ENCODE measurements around the gene NOBOX.

The NOBOX gene

DNA sequence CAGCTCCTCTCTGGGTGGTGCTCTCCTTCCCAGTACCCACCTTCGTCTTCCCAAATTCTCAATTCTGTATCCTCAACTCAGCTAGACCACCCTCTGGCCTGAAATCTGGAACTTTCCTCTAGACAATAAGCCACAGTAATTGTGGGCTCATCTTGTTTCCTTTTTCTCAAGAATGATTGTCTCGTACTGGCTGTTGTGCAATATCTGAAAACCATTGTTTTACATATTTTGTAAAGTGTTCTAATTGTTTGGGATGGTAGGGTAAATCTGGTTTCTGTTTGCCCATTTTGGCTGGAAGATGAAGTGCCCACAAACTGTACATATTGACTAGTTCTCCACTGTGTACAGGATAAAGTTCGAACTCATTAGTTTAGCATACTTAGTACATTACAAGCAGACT, 11.3 kb upstream of the NOBOX start:
- Histone ChIP-seq H3K79me1 (ENCODE audit: low read depth, low read length) (no peaks in the 10 kb centered on the region), H2AK5ac (ENCODE audit: low read depth, low read length) (no peak overlapping the region), H3K4me3 (ENCODE audit: low read length in 2 of 2) (no peak overlapping the region), H2AFZ (ENCODE audit: low read length) (no peak overlapping the region), H3K9me3 (replicated peaks in 1 of 2; ENCODE audit: control insufficient read depth in 2 of 2, insufficient read depth in 1 of 2, low read depth in 1 of 2, low read length in 2 of 2) (no peaks in the 10 kb centered on the region), H3K4me1 (ENCODE audit: control insufficient read depth in 2 of 2, insufficient read depth in 1 of 2, low read depth in 1 of 2, low read length in 2 of 2) (no peaks in the 10 kb centered on the region), H2BK15ac (ENCODE audit: low read length) (no peak overlapping the region), H3K14ac (ENCODE audit: low read length) (no peak overlapping the region), H2BK5ac (ENCODE audit: low read length) (no peak overlapping the region), H3K18ac (ENCODE audit: low read length) (no peak overlapping the region), H2BK12ac (ENCODE audit: low read length) (no peak overlapping the region), H3K9ac (ENCODE audit: low read depth, low read length, poor library complexity) (no peak overlapping the region), H3K36me3 (replicated peaks in 1 of 2; ENCODE audit: control insufficient read depth in 2 of 2, insufficient read depth in 2 of 2, low read length in 2 of 2) (no peaks in the 10 kb centered on the region), H4K8ac (ENCODE audit: low read depth, low read length) (no peak overlapping the region), H3K4ac (ENCODE audit: low read length) (no peak overlapping the region), H3K23ac (ENCODE audit: low read depth, low read length, poor library complexity) (no peak overlapping the region), H3K27ac (replicated peaks; ENCODE audit: low read length) (no peak overlapping the region), H4K91ac (ENCODE audit: low read depth, low read length, poor library complexity) (no peak overlapping the region), H2BK120ac (ENCODE audit: low read depth, low read length) (no peak overlapping the region), H3K27me3 (ENCODE audit: control insufficient read depth in 3 of 3, insufficient read depth in 3 of 3, low read depth in 1 of 3, low read length in 3 of 3) (no peaks in the 10 kb centered on the region), H3K4me2 (ENCODE audit: insufficient read depth, low read length, poor library complexity, severe bottlenecking) (no peak overlapping the region)
- no peak for DNase-seq (ENCODE audit: low spot score)
- WGBS, 2 donors (ENCODE audit: extremely low coverage in 2 of 2, insufficient read length in 2 of 2, insufficient replicate concordance in 1 of 2): no CpG with 5 or more reads among the region's 3 CpGs

DNA sequence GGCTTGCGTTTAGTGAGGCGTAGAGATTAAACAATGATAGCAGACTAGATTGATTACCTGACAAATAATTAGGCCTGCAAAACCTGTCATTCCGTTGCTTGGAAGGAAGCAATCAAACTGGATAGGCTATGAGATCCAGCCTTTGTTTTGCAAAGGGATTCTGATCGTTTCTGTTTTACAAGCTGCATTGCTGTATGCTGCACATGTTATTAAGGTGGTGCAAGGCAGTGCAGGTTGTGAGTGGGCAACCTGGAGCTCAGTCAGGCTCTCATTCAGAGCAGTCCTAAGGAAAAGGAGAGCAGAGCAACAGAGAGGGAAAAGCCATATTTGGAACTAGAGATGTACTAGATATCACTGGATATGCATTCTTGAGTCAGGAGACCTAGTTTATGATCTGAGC, 6.9 kb upstream of the NOBOX start:
- Histone ChIP-seq H3K36me3 (replicated peaks in 1 of 2; ENCODE audit: control insufficient read depth in 2 of 2, insufficient read depth in 2 of 2, low read length in 2 of 2) (no peaks in the 10 kb centered on the region), H2AK5ac (ENCODE audit: low read depth, low read length) (no peak overlapping the region), H2BK12ac (ENCODE audit: low read length) (no peak overlapping the region), H3K4me2 (ENCODE audit: insufficient read depth, low read length, poor library complexity, severe bottlenecking) (no peak overlapping the region), H3K79me1 (ENCODE audit: low read depth, low read length) (no peaks in the 10 kb centered on the region), H2BK5ac (ENCODE audit: low read length) (no peak overlapping the region), H3K27me3 (ENCODE audit: control insufficient read depth in 3 of 3, insufficient read depth in 3 of 3, low read depth in 1 of 3, low read length in 3 of 3) (no peaks in the 10 kb centered on the region), H3K18ac (ENCODE audit: low read length) (no peak overlapping the region), H3K9me3 (replicated peaks in 1 of 2; ENCODE audit: control insufficient read depth in 2 of 2, insufficient read depth in 1 of 2, low read depth in 1 of 2, low read length in 2 of 2) (no peaks in the 10 kb centered on the region), H3K23ac (ENCODE audit: low read depth, low read length, poor library complexity) (no peak overlapping the region), H3K27ac (replicated peaks; ENCODE audit: low read length) (no peak overlapping the region), H3K14ac (ENCODE audit: low read length) (no peak overlapping the region), H2BK120ac (ENCODE audit: low read depth, low read length) (no peak overlapping the region), H3K4me3 (ENCODE audit: low read length in 2 of 2) (no peak overlapping the region), H2AFZ (ENCODE audit: low read length) (no peak overlapping the region), H3K4ac (ENCODE audit: low read length) (no peak overlapping the region), H3K4me1 (ENCODE audit: control insufficient read depth in 2 of 2, insufficient read depth in 1 of 2, low read depth in 1 of 2, low read length in 2 of 2) (peaks cover 0 to 3% of the 10 kb centered on the region in 2 donors), H2BK15ac (ENCODE audit: low read length) (no peak overlapping the region), H4K91ac (ENCODE audit: low read depth, low read length, poor library complexity) (no peak overlapping the region), H3K9ac (ENCODE audit: low read depth, low read length, poor library complexity) (no peak overlapping the region), H4K8ac (ENCODE audit: low read depth, low read length) (no peak overlapping the region)
- DNase-seq (ENCODE audit: low spot score): no peak
- no CpG with 5 or more reads among the region's 4 CpGs for WGBS, 2 donors (ENCODE audit: extremely low coverage in 2 of 2, insufficient read length in 2 of 2, insufficient replicate concordance in 1 of 2)

DNA sequence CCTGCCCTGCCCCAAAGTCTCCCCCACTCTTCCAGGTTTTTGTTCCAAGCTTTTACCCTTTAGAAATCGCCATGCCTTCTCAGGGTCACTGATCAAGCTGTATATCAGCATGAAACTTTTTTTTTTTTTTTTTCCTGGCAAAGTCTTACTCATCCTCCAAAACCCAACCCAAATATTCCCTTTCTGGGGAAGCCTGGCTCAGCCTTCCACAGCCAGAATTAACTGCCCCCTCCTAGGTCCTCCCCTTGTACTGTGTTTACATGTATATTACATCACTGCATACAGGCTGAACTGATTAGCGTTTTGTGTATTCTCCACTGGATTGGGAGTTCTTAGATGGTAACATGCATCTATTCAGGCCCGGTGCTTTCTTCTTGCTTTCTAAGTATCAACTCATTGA, 4.6 kb upstream of the NOBOX start:
- H4K91ac ChIP-seq (ENCODE audit: low read depth, low read length, poor library complexity): no peak overlapping the region
- no peak overlapping the region for H2BK120ac ChIP-seq (ENCODE audit: low read depth, low read length)
- no peak overlapping the region for H3K23ac ChIP-seq (ENCODE audit: low read depth, low read length, poor library complexity)
- no peak overlapping the region for H3K18ac ChIP-seq (ENCODE audit: low read length)
- H3K9ac ChIP-seq (ENCODE audit: low read depth, low read length, poor library complexity): no peak overlapping the region
- no peaks in the 10 kb centered on the region for H3K27me3 ChIP-seq (ENCODE audit: control insufficient read depth in 3 of 3, insufficient read depth in 3 of 3, low read depth in 1 of 3, low read length in 3 of 3)
- no peaks in the 10 kb centered on the region for H3K36me3 ChIP-seq (replicated peaks in 1 of 2; ENCODE audit: control insufficient read depth in 2 of 2, insufficient read depth in 2 of 2, low read length in 2 of 2)
- no peak overlapping the region for H4K8ac ChIP-seq (ENCODE audit: low read depth, low read length)
- DNase-seq (ENCODE audit: low spot score): no peak
- no peak overlapping the region for H2BK15ac ChIP-seq (ENCODE audit: low read length)
- H3K4me3 ChIP-seq (ENCODE audit: low read length in 2 of 2): no peak overlapping the region
- H2BK12ac ChIP-seq (ENCODE audit: low read length): no peak overlapping the region
- no peaks in the 10 kb centered on the region for H3K79me1 ChIP-seq (ENCODE audit: low read depth, low read length)
- no peak overlapping the region for H2BK5ac ChIP-seq (ENCODE audit: low read length)
- no peaks in the 10 kb centered on the region for H3K9me3 ChIP-seq (replicated peaks in 1 of 2; ENCODE audit: control insufficient read depth in 2 of 2, insufficient read depth in 1 of 2, low read depth in 1 of 2, low read length in 2 of 2)
- H3K14ac ChIP-seq (ENCODE audit: low read length): no peak overlapping the region
- H2AFZ ChIP-seq (ENCODE audit: low read length): no peak overlapping the region
- H3K4me2 ChIP-seq (ENCODE audit: insufficient read depth, low read length, poor library complexity, severe bottlenecking): no peak overlapping the region
- no peak overlapping the region for H2AK5ac ChIP-seq (ENCODE audit: low read depth, low read length)
- peaks cover 0 to 3% of the 10 kb centered on the region in 2 donors for H3K4me1 ChIP-seq (ENCODE audit: control insufficient read depth in 2 of 2, insufficient read depth in 1 of 2, low read depth in 1 of 2, low read length in 2 of 2)
- no peak overlapping the region for H3K4ac ChIP-seq (ENCODE audit: low read length)
- no peak overlapping the region for H3K27ac ChIP-seq (replicated peaks; ENCODE audit: low read length)
- WGBS, 2 donors (ENCODE audit: extremely low coverage in 2 of 2, insufficient read length in 2 of 2, insufficient replicate concordance in 1 of 2): no CpG with 5 or more reads among the region's 3 CpGs

DNA sequence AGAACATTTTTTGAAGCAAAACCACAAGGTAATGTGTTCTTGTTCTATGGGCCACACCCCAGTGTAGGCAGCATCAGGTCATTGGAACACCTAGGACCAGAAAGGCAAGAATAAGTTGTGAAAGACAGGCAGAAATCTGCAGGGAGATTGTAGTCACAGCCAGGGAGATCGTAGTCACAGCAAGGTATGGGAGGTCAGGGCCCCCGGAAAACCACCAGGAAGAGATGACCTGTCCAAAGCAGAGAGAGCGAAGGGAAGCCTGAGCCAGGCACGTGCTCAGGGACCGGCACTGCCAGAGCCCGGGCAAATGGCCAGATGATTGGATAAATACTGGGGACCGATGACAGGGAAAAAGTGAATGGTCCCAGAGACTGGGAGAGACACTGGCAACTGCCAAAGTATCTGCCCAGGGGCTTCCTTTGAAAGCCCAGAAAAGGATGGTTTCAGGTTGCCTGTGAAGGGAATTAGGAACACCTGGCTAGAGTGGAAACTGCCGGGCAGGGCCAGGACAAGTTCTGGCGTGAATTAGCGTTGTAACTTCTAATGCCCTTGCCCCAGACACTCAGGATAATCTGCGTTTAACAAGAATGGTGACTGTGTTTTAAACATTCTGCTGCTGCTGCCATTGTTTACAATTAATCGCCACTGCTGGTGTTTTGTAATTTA, 3.9 kb upstream of the NOBOX start:
- no peaks in the 10 kb centered on the region for H3K79me1 ChIP-seq (ENCODE audit: low read depth, low read length)
- H3K9ac ChIP-seq (ENCODE audit: low read depth, low read length, poor library complexity): no peak overlapping the region
- H4K91ac ChIP-seq (ENCODE audit: low read depth, low read length, poor library complexity): no peak overlapping the region
- no peak overlapping the region for H3K4ac ChIP-seq (ENCODE audit: low read length)
- H2AFZ ChIP-seq (ENCODE audit: low read length): no peak overlapping the region
- no peak overlapping the region for H3K14ac ChIP-seq (ENCODE audit: low read length)
- H4K8ac ChIP-seq (ENCODE audit: low read depth, low read length): no peak overlapping the region
- H3K4me1 ChIP-seq (ENCODE audit: control insufficient read depth in 2 of 2, insufficient read depth in 1 of 2, low read depth in 1 of 2, low read length in 2 of 2): peaks cover 0 to 3% of the 10 kb centered on the region in 2 donors
- no peak overlapping the region for H3K4me2 ChIP-seq (ENCODE audit: insufficient read depth, low read length, poor library complexity, severe bottlenecking)
- H3K18ac ChIP-seq (ENCODE audit: low read length): no peak overlapping the region
- H2AK5ac ChIP-seq (ENCODE audit: low read depth, low read length): no peak overlapping the region
- no peaks in the 10 kb centered on the region for H3K27me3 ChIP-seq (ENCODE audit: control insufficient read depth in 3 of 3, insufficient read depth in 3 of 3, low read depth in 1 of 3, low read length in 3 of 3)
- H3K27ac ChIP-seq (replicated peaks; ENCODE audit: low read length): no peak overlapping the region
- H3K36me3 ChIP-seq (replicated peaks in 1 of 2; ENCODE audit: control insufficient read depth in 2 of 2, insufficient read depth in 2 of 2, low read length in 2 of 2): no peaks in the 10 kb centered on the region
- H2BK5ac ChIP-seq (ENCODE audit: low read length): no peak overlapping the region
- H2BK15ac ChIP-seq (ENCODE audit: low read length): no peak overlapping the region
- WGBS, 2 donors (ENCODE audit: extremely low coverage in 2 of 2, insufficient read length in 2 of 2, insufficient replicate concordance in 1 of 2): no CpG with 5 or more reads among the region's 12 CpGs
- no peak overlapping the region for H2BK120ac ChIP-seq (ENCODE audit: low read depth, low read length)
- no peak overlapping the region for H3K4me3 ChIP-seq (ENCODE audit: low read length in 2 of 2)
- DNase-seq (ENCODE audit: low spot score): no peak
- H3K23ac ChIP-seq (ENCODE audit: low read depth, low read length, poor library complexity): no peak overlapping the region
- H2BK12ac ChIP-seq (ENCODE audit: low read length): no peak overlapping the region
- H3K9me3 ChIP-seq (replicated peaks in 1 of 2; ENCODE audit: control insufficient read depth in 2 of 2, insufficient read depth in 1 of 2, low read depth in 1 of 2, low read length in 2 of 2): no peaks in the 10 kb centered on the region
